ENCODE data around the gene RAPGEF5.

RAPGEF5 gene

GRCh38 chr7:22375359-22376048, 18.6 kb upstream of the RAPGEF5 start:
- DNase-seq: no peak

- no peak for DNase-seq
Observed at GRCh38 chr7:22373911-22374310, 17.0 kb upstream of the RAPGEF5 start.

- DNase-seq: no peak
Observed at GRCh38 chr7:22373388-22373787, 16.4 kb upstream of the RAPGEF5 start.

GRCh38 chr7:22372863-22373262, 15.9 kb upstream of the RAPGEF5 start:
- DNase-seq: no peak

GRCh38 chr7:22371878-22372277, 14.9 kb upstream of the RAPGEF5 start:
- DNase-seq: no peak

- no peak for DNase-seq
Observed at GRCh38 chr7:22364900-22365299, 7.9 kb upstream of the RAPGEF5 start.

- no peak for DNase-seq
Observed at GRCh38 chr7:22363756-22364422, 6.9 kb upstream of the RAPGEF5 start.

- DNase-seq: no peak
Observed at GRCh38 chr7:22361795-22362194, 4.8 kb upstream of the RAPGEF5 start.

- DNase-seq: no peak
Observed at GRCh38 chr7:22361320-22361719, 4.4 kb upstream of the RAPGEF5 start.

GRCh38 chr7:22358820-22359697, 2.1 kb upstream of the RAPGEF5 start:
- DNase-seq: no peak

GRCh38 chr7:22357311-22358175, 589 bp upstream of the RAPGEF5 start:
- no peak for DNase-seq

- no peak for DNase-seq
Observed at GRCh38 chr7:22356010-22356691, 803 bp downstream of the RAPGEF5 start.

GRCh38 chr7:22355620-22356009, 1.3 kb downstream of the RAPGEF5 start:
- DNase-seq: no peak

- DNase-seq: no peak
Observed at GRCh38 chr7:22354462-22354861, 2.5 kb downstream of the RAPGEF5 start.

- DNase-seq: no peak
Observed at GRCh38 chr7:22352887-22353286, 4.1 kb downstream of the RAPGEF5 start.

GRCh38 chr7:22351878-22352277, 5.1 kb downstream of the RAPGEF5 start:
- no peak for DNase-seq

- DNase-seq: no peak
Observed at GRCh38 chr7:22351329-22351692, 5.6 kb downstream of the RAPGEF5 start.

- no peak for DNase-seq
Observed at GRCh38 chr7:22350466-22351328, 6.3 kb downstream of the RAPGEF5 start.

- DNase-seq: no peak
Observed at GRCh38 chr7:22348379-22348778, 8.6 kb downstream of the RAPGEF5 start.

- no peak for DNase-seq
Observed at GRCh38 chr7:22346383-22347107, 10.4 kb downstream of the RAPGEF5 start.

GRCh38 chr7:22344655-22345054, 12.3 kb downstream of the RAPGEF5 start:
- no peak for DNase-seq
